ENCODE measurements around the gene CTCFL. TPM values are rescaled to one million over a fixed set of nuclear protein-coding genes. Genes with fewer than 3 reads are reported as not detected.

Gene CTCFL
- total RNA-seq, 1 donor from 2014 or later, result 0.07 TPM

DNA sequence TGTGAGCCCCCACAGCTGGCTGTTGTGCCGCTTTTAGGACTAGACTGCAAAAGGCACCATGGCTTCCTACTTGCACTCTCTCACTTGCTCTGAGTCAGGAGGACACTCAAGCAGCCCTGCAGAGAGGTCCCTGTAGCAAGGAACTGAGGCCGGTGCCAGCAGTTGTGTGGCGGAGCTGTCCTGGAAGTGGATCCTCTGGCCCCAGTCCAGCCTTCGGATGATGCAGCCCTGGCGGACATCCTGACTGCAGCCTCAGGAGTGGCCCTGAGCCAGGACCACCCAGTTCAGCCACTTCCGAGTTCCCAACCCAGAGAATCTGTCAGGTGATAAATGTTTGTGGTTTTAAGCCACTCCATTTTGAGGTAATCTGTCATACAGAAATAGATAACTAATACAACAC, 17.5 kb downstream of the CTCFL start:
- TF ChIP-seq, protein P1, sequence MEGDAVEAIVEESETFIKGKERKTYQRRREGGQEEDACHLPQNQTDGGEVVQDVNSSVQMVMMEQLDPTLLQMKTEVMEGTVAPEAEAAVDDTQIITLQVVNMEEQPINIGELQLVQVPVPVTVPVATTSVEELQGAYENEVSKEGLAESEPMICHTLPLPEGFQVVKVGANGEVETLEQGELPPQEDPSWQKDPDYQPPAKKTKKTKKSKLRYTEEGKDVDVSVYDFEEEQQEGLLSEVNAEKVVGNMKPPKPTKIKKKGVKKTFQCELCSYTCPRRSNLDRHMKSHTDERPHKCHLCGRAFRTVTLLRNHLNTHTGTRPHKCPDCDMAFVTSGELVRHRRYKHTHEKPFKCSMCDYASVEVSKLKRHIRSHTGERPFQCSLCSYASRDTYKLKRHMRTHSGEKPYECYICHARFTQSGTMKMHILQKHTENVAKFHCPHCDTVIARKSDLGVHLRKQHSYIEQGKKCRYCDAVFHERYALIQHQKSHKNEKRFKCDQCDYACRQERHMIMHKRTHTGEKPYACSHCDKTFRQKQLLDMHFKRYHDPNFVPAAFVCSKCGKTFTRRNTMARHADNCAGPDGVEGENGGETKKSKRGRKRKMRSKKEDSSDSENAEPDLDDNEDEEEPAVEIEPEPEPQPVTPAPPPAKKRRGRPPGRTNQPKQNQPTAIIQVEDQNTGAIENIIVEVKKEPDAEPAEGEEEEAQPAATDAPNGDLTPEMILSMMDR (conservative IDR thresholded peaks at IDR 0.05), result no peak
- Mint-ChIP-seq H3K9me3 (no peaks in the 10 kb centered on the region), H3K4me1 (ENCODE audit: unreplicated experiment) (peaks cover 16% of the 10 kb centered on the region), H3K36me3 (no peaks in the 10 kb centered on the region), H3K27ac (no peak overlapping the region), H3K4me3 (no peak overlapping the region), H3K27me3 (peaks cover 10% of the 10 kb centered on the region)
- DNase-seq (ENCODE audit: extremely low spot score, unreplicated experiment), result no peak

- Mint-ChIP-seq H3K36me3 (no peaks in the 10 kb centered on the region), H3K4me3 (no peak overlapping the region), H3K27ac (no peak overlapping the region), H3K4me1 (ENCODE audit: unreplicated experiment) (peaks cover 23% of the 10 kb centered on the region), H3K27me3 (peaks cover 13% of the 10 kb centered on the region), H3K9me3 (no peaks in the 10 kb centered on the region)
- DNase-seq (ENCODE audit: extremely low spot score, unreplicated experiment), result no peak
- TF ChIP-seq, protein P1 (conservative IDR thresholded peaks at IDR 0.05), result no peak
Observed at GRCh38 chr20:57505979-57506378, 19.0 kb downstream of the CTCFL start.

DNA sequence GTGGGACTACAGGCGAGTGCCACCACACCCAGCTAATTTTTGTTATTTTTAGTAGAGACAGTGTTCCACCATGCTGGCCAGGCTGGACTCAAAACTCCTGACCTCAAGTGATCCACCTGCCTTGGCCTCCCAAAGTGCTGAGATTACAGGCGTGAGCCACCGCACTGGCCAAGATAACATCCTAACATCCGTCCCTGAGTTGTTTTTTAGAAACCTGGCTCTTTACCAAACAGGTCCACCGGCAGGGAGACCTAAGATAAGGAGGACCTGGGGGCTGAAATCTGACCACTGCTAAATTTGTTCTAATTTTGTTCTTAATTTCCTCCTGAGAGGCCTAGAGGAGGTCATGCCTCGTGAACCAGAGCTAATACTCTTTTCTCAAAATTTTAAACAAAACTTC, 20.5 kb downstream of the CTCFL start:
- peaks cover 25% of the 10 kb centered on the region for H3K4me1 Mint-ChIP-seq (ENCODE audit: unreplicated experiment)
- H3K4me3 Mint-ChIP-seq, result no peak overlapping the region
- no peaks in the 10 kb centered on the region for H3K36me3 Mint-ChIP-seq
- H3K27me3 Mint-ChIP-seq, result peaks cover 13% of the 10 kb centered on the region
- H3K9me3 Mint-ChIP-seq, result no peaks in the 10 kb centered on the region
- TF ChIP-seq, protein P1 (conservative IDR thresholded peaks at IDR 0.05), result no peak
- no peak overlapping the region for H3K27ac Mint-ChIP-seq
- no peak for DNase-seq (ENCODE audit: extremely low spot score, unreplicated experiment)

DNA sequence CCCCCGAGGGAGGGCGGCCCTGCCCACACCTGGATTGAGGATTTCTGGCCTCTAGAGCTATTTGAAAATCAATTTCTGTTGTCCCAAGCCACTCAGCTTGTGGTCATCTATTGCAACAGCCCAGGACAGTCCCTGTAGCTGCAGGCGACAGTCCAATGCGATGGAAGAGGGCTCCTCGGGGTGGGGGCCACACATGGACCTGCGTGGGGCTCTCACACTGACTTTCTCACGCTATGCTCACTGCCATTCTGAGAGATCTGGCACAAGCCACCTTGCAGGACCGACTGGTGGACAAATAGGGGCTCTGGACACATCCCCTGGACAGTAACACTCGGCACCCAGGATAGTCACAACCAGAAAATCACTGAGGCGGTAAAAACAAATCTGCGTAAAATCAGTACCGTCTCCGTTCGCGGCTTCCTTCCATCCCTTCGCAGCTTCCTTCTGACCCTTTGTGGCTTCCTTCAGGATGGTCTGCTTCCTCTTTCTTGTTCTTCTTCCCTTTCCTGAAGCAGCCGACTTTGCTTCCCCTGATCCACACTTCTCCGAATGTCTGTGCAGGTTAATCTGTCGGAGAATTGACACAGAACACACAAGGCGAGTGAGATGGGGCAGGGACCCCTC, 21.8 kb downstream of the CTCFL start:
- no peak for DNase-seq (ENCODE audit: extremely low spot score, unreplicated experiment)
- Mint-ChIP-seq H3K27me3 (peaks cover 14% of the 10 kb centered on the region), H3K4me1 (ENCODE audit: unreplicated experiment) (peaks cover 21% of the 10 kb centered on the region), H3K4me3 (no peak overlapping the region), H3K36me3 (no peaks in the 10 kb centered on the region), H3K9me3 (no peaks in the 10 kb centered on the region), H3K27ac (no peak overlapping the region)
- TF ChIP-seq, protein P1 (conservative IDR thresholded peaks at IDR 0.05), result no peak

DNA sequence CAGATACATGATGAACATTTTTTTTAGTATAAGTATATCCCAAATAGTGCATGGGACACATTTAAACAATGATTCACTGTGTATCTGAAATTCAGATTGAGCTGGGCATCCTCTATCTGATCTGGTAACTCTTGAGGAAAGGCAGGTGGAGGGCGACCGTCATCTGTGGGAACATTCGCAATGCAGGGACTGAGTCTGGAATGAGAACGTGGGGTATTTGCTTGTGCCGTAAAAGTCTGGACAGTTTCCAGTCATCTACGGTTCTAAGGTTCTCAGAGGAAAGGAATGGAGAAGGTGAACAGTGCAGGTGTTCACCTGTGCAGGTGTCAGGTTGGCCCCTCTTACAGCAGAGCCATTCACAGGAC, 22.6 kb downstream of the CTCFL start:
- no peaks in the 10 kb centered on the region for H3K9me3 Mint-ChIP-seq
- DNase-seq (ENCODE audit: extremely low spot score, unreplicated experiment), result no peak
- peaks cover 18% of the 10 kb centered on the region for H3K27me3 Mint-ChIP-seq
- no peak overlapping the region for H3K27ac Mint-ChIP-seq
- H3K4me3 Mint-ChIP-seq, result no peak overlapping the region
- TF ChIP-seq, protein P1 (conservative IDR thresholded peaks at IDR 0.05), result no peak
- peaks cover 21% of the 10 kb centered on the region for H3K4me1 Mint-ChIP-seq (ENCODE audit: unreplicated experiment)
- no peaks in the 10 kb centered on the region for H3K36me3 Mint-ChIP-seq
